ENCODE results near the gene PLA2G4B. TPM values are rescaled to one million over a fixed set of nuclear protein-coding genes. Genes with fewer than 3 reads are reported as not detected.

Gene PLA2G4B
- total RNA-seq, 1 experiment from 2014 or later = 3.7 TPM

DNA sequence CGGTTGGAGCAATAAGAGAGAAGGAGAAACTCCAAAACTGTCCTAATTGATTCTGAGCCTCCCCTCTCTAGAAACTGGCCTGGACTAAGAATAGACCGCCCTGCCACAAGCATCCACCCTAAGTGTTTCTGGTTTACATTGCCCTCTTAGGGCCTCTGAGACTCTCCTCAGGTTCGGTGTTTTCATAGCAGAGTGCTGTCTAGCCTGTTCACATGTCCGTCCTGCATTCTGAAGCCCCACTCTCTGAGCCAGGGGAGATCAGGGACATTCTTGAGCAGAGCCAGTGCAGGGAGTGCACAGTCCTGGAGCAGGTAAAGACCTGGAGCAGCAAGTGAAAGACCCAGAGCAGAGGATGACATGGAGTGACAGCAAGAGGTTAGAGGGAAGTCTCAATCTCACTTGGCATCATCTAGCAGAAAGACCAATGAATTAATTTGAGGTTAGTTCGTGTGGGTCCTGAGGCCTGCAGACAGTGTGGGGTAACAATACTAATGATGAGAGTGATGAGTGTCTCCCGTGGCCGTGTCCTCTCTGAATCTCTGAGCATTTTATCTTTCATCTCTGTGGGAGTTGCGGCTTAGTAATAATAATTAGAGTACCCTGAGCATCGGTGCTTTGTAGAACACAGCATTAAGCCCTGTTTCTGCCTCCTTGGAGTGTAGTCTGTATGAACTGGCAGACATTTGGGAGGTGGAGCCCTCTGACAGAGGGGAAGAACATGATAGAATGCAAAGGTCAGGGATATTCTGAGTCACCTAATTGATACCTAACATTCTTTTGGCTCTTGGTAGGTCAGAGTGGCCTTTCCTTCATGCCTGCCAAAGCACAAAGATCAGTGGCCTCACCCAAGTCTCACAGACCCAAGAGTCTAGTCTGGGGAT, 39.8 kb upstream of the PLA2G4B start:
- Mint-ChIP-seq H3K36me3 (ENCODE audit: insufficient read depth in 1 of 3, low read depth in 3 of 3) (peaks cover 0 to 5% (median 2%) of the 10 kb centered on the region in 3 experiments; a peak in 4 of 7 replicates), H3K4me1 (peaks cover 2 to 3% of the 10 kb centered on the region in 2 experiments; a peak in 2 of 4 replicates), H3K4me3 (no peak overlapping the region), H3K27me3 (ENCODE audit: low read depth) (no peaks in the 10 kb centered on the region), H3K9me3 (no peaks in the 10 kb centered on the region), H3K27ac (0 out of 7 replicates have a peak overlapping the region, but pooled peaks of 1 of the 3 experiments have one; percentile 51)
- DNase-seq = no peak
- Histone ChIP-seq H3K79me1 (ENCODE audit: insufficient read depth, low read depth, low read length, poor library complexity, severe bottlenecking) (no peaks in the 10 kb centered on the region), H3K18ac (ENCODE audit: insufficient read length, low read depth, low read length) (no peak overlapping the region), H3K4ac (ENCODE audit: low read depth, low read length) (no peak overlapping the region), H3K23me2 (ENCODE audit: insufficient read length, low read depth, low read length, poor library complexity, severe bottlenecking) (no peaks in the 10 kb centered on the region), H4K8ac (replicated peaks; ENCODE audit: insufficient read length, low read depth, low read length) (no peak overlapping the region), H4K5ac (ENCODE audit: insufficient read length, low read depth, low read length) (no peak overlapping the region), H3K9ac (ENCODE audit: extremely low read depth, insufficient read length, low read length) (no peak overlapping the region), H2BK20ac (ENCODE audit: low read depth, low read length, poor library complexity, severe bottlenecking) (no peak overlapping the region), H2BK15ac (ENCODE audit: low read depth, low read length) (no peak overlapping the region), H4K91ac (ENCODE audit: insufficient read length, low read depth, low read length) (no peak overlapping the region), H3K23ac (ENCODE audit: insufficient read length, low read depth, low read length) (no peak overlapping the region), H3K4me1 (ENCODE audit: insufficient read depth, low read length) (no peaks in the 10 kb centered on the region), H3K4me2 (ENCODE audit: insufficient read depth, insufficient read length, low read length) (no peak overlapping the region), H2BK120ac (ENCODE audit: low read depth, low read length, poor library complexity, severe bottlenecking) (no peak overlapping the region), H4K20me1 (ENCODE audit: control insufficient read depth, insufficient read depth, insufficient read length) (no peaks in the 10 kb centered on the region), H3K14ac (ENCODE audit: insufficient read depth, low read length) (no peak overlapping the region), H2AK5ac (ENCODE audit: insufficient read length, low read length) (no peak overlapping the region), H3K27me3 (ENCODE audit: insufficient read depth, low read length) (no peaks in the 10 kb centered on the region), H3K9me3 (ENCODE audit: control insufficient read depth, low read depth, low read length) (no peaks in the 10 kb centered on the region), H2BK5ac (ENCODE audit: insufficient read length, low read length) (no peak overlapping the region), H3K27ac (ENCODE audit: insufficient read length, low read depth, low read length) (no peak overlapping the region), H3K56ac (ENCODE audit: insufficient read length, low read depth, low read length) (no peak overlapping the region), H2BK12ac (ENCODE audit: insufficient read length, low read depth, low read length) (no peak overlapping the region), H3T11ph (ENCODE audit: low read length) (no peak overlapping the region), H3K79me2 (ENCODE audit: insufficient read depth, low read length) (no peaks in the 10 kb centered on the region), H2AFZ (ENCODE audit: low read length) (no peak overlapping the region)
- TF ChIP-seq, protein P1, sequence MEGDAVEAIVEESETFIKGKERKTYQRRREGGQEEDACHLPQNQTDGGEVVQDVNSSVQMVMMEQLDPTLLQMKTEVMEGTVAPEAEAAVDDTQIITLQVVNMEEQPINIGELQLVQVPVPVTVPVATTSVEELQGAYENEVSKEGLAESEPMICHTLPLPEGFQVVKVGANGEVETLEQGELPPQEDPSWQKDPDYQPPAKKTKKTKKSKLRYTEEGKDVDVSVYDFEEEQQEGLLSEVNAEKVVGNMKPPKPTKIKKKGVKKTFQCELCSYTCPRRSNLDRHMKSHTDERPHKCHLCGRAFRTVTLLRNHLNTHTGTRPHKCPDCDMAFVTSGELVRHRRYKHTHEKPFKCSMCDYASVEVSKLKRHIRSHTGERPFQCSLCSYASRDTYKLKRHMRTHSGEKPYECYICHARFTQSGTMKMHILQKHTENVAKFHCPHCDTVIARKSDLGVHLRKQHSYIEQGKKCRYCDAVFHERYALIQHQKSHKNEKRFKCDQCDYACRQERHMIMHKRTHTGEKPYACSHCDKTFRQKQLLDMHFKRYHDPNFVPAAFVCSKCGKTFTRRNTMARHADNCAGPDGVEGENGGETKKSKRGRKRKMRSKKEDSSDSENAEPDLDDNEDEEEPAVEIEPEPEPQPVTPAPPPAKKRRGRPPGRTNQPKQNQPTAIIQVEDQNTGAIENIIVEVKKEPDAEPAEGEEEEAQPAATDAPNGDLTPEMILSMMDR (conservative IDR thresholded peaks at IDR 0.05) = no peak
- no CpG with 5 or more reads among the region's 9 CpGs for WGBS (ENCODE audit: extremely low coverage, insufficient read length, low lambda C conversion rate)
